Endothelial cell of umbilical vein (primary cell): Measurements from ENCODE around the gene LRRC14B. TPM values are rescaled to one million over a fixed set of nuclear protein-coding genes. Genes with fewer than 3 reads are reported as not detected.
A peak's percentile ranks its signal among the peaks of the same experiment; 100 is the strongest.

Source experiments
- BruUV-seq: library from RNA; stranded (reverse); fragments of 400-500 nt; replicated peaks from 2 replicates; lab custom pipeline; 2021; lab: Mats Ljungman, UMichigan
- CTCF ChIA-PET: fragments of 300-600, 350-600 bp; sonication (Branson Sonifier 250); formaldehyde crosslinking; loops from one replicate; lab custom pipeline; 2021; ENCODE audit warnings: antibody characterized with exemption, inconsistent platforms; lab: Charles Lee
- POLR2A ChIA-PET: fragments of 300-600, 350-600 bp; sonication (Branson Sonifier 250); formaldehyde crosslinking; loops from one replicate; lab custom pipeline; 2021; ENCODE audit warnings: antibody characterized with exemption, inconsistent platforms; lab: Charles Lee
- DNase-seq: peaks from one replicate; pipeline ENCODE4 v3.0.0-alpha.2; 2011; ENCODE audit warnings: low read depth, low spot score
- FAIRE-seq: peaks from 2 replicates; lab custom pipeline; 2011; peaks lifted over from hg19 to GRCh38; lab: Jason Lieb, UNC
- H2AFZ ChIP-seq: 2 replicates; pipeline ENCODE4 v1.6.0; 2012; ENCODE audit warnings: low read depth, low read length, control low read depth, inconsistent platforms
- H3K27ac ChIP-seq: 2 replicates; pipeline ENCODE4 v1.5.1; 2011; ENCODE audit warnings: low read depth, mild to moderate bottlenecking, control low read depth, low read length, moderate library complexity; ENCODE audit not compliant: insufficient read depth
- H3K27me3 ChIP-seq, 2 experiments: 2 replicates each; pipeline versions ENCODE4 v1.6.0 to v1.6.1; 2011; ENCODE audit warnings: low read length in 2 of 2, mixed read lengths in 1 of 2; ENCODE audit not compliant: control insufficient read depth in 2 of 2, insufficient read depth in 2 of 2
- H3K36me3 ChIP-seq, 2 experiments: 2 replicates in 1 of 2; 3 replicates in 1 of 2; pipeline ENCODE4 v1.5.1; 2011; ENCODE audit warnings: low read length in 2 of 2, mild to moderate bottlenecking in 1 of 2, moderate library complexity in 1 of 2; ENCODE audit not compliant: control insufficient read depth in 2 of 2, insufficient read depth in 2 of 2; ENCODE audit errors: extremely low read depth in 1 of 2
- H3K4me1 ChIP-seq: 3 replicates; pipeline ENCODE4 v1.5.1; 2011; ENCODE audit warnings: mild to moderate bottlenecking, low read length; ENCODE audit not compliant: control insufficient read depth, insufficient read depth; ENCODE audit errors: extremely low read depth
- H3K4me2 ChIP-seq: 2 replicates; pipeline ENCODE4 v1.6.1; 2011; ENCODE audit warnings: low read length, control low read depth, mixed read lengths; ENCODE audit not compliant: insufficient read depth
- H3K4me3 ChIP-seq, 3 experiments: fragments of 200-600 bp in 1 of 3; sonication (generic), shearing (Covaris generic) in 1 of 3; replicated peaks in 1 of 3; 2 replicates each; pipeline ENCODE4 v1.5.1; 2011 to 2016; ENCODE audit warnings: control low read depth in 3 of 3, low read length in 3 of 3, mild to moderate bottlenecking in 2 of 3, inconsistent platforms in 1 of 3, low read depth in 1 of 3, moderate library complexity in 1 of 3; ENCODE audit not compliant: insufficient read depth in 1 of 3
- H3K79me2 ChIP-seq: 2 replicates; pipeline ENCODE4 v1.6.0; 2012; ENCODE audit warnings: low read length, inconsistent platforms; ENCODE audit not compliant: control insufficient read depth, insufficient read depth
- H3K9ac ChIP-seq: replicated peaks from 2 replicates; pipeline ENCODE3; 2011; ENCODE audit warnings: low read length, control low read depth; ENCODE audit not compliant: insufficient read depth; ENCODE audit errors: extremely low read depth
- H3K9me1 ChIP-seq: replicated peaks from 3 replicates; pipeline ENCODE4 v1.6.0; 2011; ENCODE audit warnings: mild to moderate bottlenecking, low read length; ENCODE audit not compliant: control insufficient read depth, insufficient read depth; ENCODE audit errors: extremely low read depth
- H3K9me3 ChIP-seq: replicated peaks from 2 replicates; pipeline ENCODE4 v1.5.1; 2012; ENCODE audit warnings: low read length, inconsistent platforms; ENCODE audit not compliant: control insufficient read depth, insufficient read depth
- H4K20me1 ChIP-seq: replicated peaks from 2 replicates; pipeline ENCODE3; 2011; ENCODE audit warnings: mild to moderate bottlenecking, low read length; ENCODE audit not compliant: control insufficient read depth, insufficient read depth; ENCODE audit errors: extremely low read depth
- EZH2 ChIP-seq: IDR thresholded peaks from 2 replicates; pipeline ENCODE4 v1.6.1; 2012; ENCODE audit warnings: borderline replicate concordance, low read depth, mild to moderate bottlenecking, moderate library complexity, low read length, inconsistent platforms; ENCODE audit not compliant: severe bottlenecking
- JUN ChIP-seq: IDR thresholded peaks from 2 replicates; pipeline ENCODE4 v1.6.1; 2011; ENCODE audit warnings: borderline replicate concordance, low read depth; ENCODE audit not compliant: insufficient read length, insufficient read depth
- MYC ChIP-seq: IDR thresholded peaks from one replicate; pipeline ENCODE4 v1.6.1; 2011; ENCODE audit warnings: mild to moderate bottlenecking, low read depth, low read length
- POLR2A ChIP-seq: IDR thresholded peaks from 2 replicates; pipeline ENCODE4 v1.6.1; 2012; ENCODE audit warnings: low read depth, mild to moderate bottlenecking, control low read depth, low read length
- dilution Hi-C: fragments of 300-500 bp; cut with MboI; formaldehyde crosslinking; loops from one replicate; pipeline ENCODE4 v1.15.0; 2019; ENCODE audit warnings: low sequenced_read_pairs; ENCODE audit not compliant: extremely low pct_ligation_motif_present
- intact Hi-C: fragments of 100-400 bp; cut with micrococcal nuclease; formaldehyde crosslinking; loops from one replicate; pipeline ENCODE4 v1.10.0; 2022
- polyA plus RNA-seq, 4 experiments: library from polyadenylated mRNA; depleted of rRNA in 3 of 4; stranded (reverse) in 3 of 4; unstranded in 1 of 4; fragments of >200 nt; gene quantifications; 2 replicates each; pipeline versions ENCODE4 v1.2.1 to v1.2.3, GENCODE V29; 2011 to 2012; ENCODE audit warnings: missing spikeins in 1 of 4
- total RNA-seq: library from RNA; stranded (reverse); gene quantifications from 2 replicates; pipeline ENCODE4 v1.2.3, GENCODE V29; 2021
- TF ChIP-seq, protein P1 (sequence below), 2 donors: IDR thresholded peaks; 1 replicate in 1 of 2; 2 replicates in 1 of 2; pipeline ENCODE4 v1.5.1; 2011; ENCODE audit warnings: low read length in 2 of 2, mild to moderate bottlenecking in 2 of 2, moderate library complexity in 2 of 2, control low read depth in 1 of 2, inconsistent platforms in 1 of 2, low read depth in 1 of 2; ENCODE audit not compliant: insufficient read depth in 1 of 2; ENCODE audit errors: extremely low read depth in 1 of 2
- TF ChIP-seq, protein P2 (sequence below): IDR thresholded peaks from 2 replicates; pipeline ENCODE4 v1.6.1; 2011; ENCODE audit not compliant: insufficient read depth, insufficient read length

The LRRC14B gene
- total and polyA plus RNA-seq, 2 donors (not counting 3 experiments of a cell fraction or from before 2014, with no cell fraction given), result not detected

DNA sequence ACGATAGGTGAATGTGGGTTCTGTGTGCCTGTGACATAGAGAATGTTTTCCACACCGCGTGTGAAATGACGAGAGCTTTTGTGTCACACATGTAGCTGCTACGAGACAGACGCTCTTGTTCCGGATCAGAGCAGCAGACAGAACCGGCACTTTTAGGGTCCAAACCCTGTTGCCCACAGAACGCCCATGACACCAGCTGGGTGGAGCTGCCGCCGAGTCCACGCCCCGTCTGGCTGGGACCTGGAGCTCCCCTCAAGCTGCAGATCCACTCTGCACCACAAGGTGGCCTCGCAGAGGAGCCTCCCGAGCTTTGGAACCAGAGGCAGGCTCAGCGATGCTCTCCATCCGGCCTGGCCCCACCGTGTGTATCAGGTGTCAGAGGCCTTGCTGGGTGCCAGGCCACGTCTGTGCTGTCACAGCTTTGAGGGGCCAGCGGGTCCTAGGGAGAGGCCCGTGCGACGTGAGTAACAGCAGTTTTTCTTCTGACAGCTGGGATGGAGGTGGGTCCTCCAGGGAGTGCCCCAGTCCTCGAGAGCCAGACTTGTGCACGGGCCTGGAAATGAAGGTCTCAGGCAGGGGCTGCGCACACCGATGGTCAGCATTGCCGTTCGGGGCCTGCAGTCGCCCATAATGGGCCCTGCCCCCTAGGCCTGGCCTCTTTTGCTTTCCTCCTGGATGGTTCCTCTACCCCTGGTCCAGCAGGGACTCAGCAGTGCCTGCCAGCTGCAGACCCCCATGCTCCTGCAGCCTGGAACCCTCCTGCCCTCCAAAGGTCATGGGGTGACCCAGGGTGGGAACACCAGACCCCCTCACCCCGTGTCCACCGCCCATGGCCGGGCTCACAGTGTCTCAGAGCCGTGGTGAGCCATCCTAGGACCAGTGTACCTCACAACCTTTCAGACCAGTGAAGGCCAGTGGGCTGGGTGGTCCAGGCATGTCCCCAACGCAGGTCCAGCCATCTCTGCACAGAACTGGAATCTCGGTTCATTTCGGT, 2.5 kb upstream of the LRRC14B start:
- no peak overlapping the region for H3K4me2 ChIP-seq
- peak overlapping the region; percentile 1 for H2AFZ ChIP-seq
- dilution Hi-C loops (no loop called here), intact Hi-C loops (loop anchor here (1.0 to 5.0 kb wide), 5 partner anchors 31 to 242 kb away; partner anchors contain the start of genes AHRR and PDCD6)
- FAIRE-seq (peak; percentile 87), DNase-seq (peak; percentile 76)
- no peaks in the 10 kb centered on the region for H3K36me3 ChIP-seq
- POLR2A ChIA-PET, result interaction anchor here (0.9 to 2.0 kb wide), 3 partner anchors 29 to 82 kb away, joined by 3 to 4 read pairs (median 3); partner anchors contain the start of genes CCDC127 and SDHA
- H3K27ac ChIP-seq, result no peak overlapping the region
- BruUV-seq, result no TSS peak
- H3K4me1 ChIP-seq, result no peaks in the 10 kb centered on the region
- TF ChIP-seq JUN (no peak), POLR2A (no peak), EZH2 (no peak), MYC (no peak)
- TF ChIP-seq, protein P1, sequence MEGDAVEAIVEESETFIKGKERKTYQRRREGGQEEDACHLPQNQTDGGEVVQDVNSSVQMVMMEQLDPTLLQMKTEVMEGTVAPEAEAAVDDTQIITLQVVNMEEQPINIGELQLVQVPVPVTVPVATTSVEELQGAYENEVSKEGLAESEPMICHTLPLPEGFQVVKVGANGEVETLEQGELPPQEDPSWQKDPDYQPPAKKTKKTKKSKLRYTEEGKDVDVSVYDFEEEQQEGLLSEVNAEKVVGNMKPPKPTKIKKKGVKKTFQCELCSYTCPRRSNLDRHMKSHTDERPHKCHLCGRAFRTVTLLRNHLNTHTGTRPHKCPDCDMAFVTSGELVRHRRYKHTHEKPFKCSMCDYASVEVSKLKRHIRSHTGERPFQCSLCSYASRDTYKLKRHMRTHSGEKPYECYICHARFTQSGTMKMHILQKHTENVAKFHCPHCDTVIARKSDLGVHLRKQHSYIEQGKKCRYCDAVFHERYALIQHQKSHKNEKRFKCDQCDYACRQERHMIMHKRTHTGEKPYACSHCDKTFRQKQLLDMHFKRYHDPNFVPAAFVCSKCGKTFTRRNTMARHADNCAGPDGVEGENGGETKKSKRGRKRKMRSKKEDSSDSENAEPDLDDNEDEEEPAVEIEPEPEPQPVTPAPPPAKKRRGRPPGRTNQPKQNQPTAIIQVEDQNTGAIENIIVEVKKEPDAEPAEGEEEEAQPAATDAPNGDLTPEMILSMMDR (IDR thresholded peaks at IDR 0.05; ENCODE audit: extremely low read depth in 1 of 2, insufficient read depth in 1 of 2, low read depth in 1 of 2, low read length in 2 of 2), result peak; percentile 92 to 99
- TF ChIP-seq, protein P2, sequence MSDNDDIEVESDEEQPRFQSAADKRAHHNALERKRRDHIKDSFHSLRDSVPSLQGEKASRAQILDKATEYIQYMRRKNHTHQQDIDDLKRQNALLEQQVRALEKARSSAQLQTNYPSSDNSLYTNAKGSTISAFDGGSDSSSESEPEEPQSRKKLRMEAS, result no peak
- no peak overlapping the region for H3K9ac ChIP-seq
- peaks cover 5 to 8% of the 10 kb centered on the region in 2 experiments for H3K27me3 ChIP-seq
- no peaks in the 10 kb centered on the region for H3K79me2 ChIP-seq
- CTCF ChIA-PET, result interaction anchor here (0.7 to 2.4 kb wide), 33 partner anchors 8 to 263 kb away, joined by 3 to 36 read pairs (median 4); partner anchors contain the start of genes AHRR, CCDC127, PDCD6 and SDHA
- no peaks in the 10 kb centered on the region for H3K9me1 ChIP-seq
- H3K9me3 ChIP-seq, result no peaks in the 10 kb centered on the region
- no peaks in the 10 kb centered on the region for H4K20me1 ChIP-seq
- no peak overlapping the region for H3K4me3 ChIP-seq
